GM19452 (cell line): ENCODE results near the gene BEND3.
"Not testable (repeated sequence)": the region's sequence is repeated elsewhere in the genome, so short reads cannot be mapped to it uniquely, and the experiment has no call there.

Experiments used
- ATAC-seq: cut with Tn5 transposase; IDR thresholded peaks from one replicate; pipeline ENCODE4 v1.9.1; 2021; ENCODE audit not compliant: unreplicated experiment

BEND3 gene

DNA sequence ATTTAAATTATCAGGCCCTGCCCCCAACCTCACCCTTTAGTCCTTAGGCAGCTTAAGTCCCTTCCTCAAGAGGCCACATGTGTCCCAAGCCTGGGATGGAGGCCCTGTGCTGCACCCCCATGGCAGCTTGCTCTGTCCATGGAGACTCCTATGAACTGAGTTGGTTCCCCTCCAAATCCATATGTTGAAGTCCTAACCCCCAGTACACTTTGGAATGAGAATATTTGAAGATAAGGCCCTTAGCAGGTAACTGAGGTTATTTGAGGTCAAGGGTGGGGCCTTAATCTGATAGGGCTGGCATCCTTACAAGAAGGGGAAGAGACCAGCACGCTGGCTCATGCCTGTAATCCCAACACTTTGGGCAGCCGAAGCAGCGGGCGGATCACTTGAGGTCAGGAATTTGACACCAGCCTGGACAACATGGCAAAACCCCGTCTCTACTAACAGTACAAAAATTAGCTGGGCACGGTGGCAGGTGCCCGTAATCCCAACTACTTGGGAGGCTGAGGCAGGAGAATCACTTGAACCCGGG is 6.7 kb upstream of the BEND3 start:
- ATAC-seq = no peak

DNA sequence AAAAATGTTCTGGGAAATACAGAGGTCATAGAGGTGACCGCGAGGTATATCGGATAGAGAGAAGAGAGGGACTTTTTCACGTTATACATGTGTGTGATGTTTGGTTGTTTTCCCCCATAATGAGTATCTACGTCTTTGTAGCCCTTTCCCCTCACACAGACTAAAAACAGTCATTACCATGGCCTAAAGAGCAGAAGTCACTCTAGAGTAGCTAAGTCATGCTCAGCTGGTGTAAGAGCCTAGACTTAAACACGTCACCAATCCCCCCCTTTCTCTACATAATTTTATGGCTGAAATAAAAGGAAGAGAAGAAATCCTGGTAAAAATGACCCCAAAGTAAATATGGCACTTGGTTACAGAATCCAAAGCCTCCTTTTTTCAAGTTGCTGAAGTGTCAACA is 6.0 kb upstream of the BEND3 start:
- no peak for ATAC-seq

DNA sequence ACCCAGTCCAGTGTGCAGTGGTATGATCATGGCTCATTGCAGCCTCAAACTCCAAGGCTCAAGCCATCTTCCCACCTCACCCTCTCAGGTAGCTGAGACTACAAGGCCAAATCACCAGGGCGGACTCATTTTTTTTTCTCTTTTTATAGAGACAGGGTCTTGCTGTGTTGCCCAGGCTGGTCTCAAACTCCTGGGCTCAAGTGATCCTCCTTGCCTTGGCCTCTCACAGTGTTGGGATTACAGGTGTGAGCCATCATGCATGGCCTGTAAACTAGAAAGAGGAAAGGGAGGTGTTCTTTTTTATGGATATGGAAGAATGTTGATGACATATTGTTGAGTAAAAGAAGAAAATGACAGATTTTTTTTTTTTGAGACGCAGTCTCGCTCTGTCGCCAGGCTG is 5.1 kb upstream of the BEND3 start:
- ATAC-seq = no peak

DNA sequence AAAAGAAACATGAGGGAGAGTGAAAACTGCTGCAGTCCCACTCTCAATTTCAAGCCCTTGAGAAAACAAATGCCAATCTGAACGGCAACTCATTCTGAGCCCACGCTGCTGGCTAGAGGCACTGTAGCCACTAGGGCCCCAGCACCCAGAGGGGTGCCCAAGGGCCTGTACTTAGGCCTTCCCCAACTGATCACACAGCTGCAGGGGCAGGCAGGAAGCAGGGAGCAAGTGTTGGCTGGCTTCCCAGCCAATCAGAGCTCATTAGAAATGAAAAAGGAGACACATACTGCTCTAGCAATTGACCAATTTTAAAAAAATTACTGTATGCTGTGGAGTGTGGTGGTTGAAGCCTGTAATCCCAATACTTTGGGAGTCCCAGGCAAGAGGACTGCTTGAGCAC is 3.7 kb upstream of the BEND3 start:
- no peak for ATAC-seq

DNA sequence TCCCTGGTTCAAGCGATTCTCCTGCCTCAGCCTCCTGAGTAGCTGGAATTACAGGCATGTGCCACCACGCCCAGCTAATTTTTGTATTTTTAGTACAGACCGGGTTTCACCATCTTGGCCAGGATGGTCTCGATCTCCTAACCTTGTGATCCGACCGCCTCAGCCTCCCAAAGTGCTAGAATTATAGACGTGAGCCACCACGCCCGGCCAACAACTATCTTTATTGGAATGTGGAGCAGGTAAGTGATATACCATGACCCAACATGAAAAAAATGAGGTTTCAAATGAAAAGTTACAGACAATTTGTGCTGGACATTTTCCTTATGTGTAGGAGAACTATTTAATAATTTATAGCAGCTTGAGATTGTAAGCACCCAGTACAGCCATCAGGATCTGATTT is 3.2 kb upstream of the BEND3 start:
- not testable (repeated sequence) for ATAC-seq

DNA sequence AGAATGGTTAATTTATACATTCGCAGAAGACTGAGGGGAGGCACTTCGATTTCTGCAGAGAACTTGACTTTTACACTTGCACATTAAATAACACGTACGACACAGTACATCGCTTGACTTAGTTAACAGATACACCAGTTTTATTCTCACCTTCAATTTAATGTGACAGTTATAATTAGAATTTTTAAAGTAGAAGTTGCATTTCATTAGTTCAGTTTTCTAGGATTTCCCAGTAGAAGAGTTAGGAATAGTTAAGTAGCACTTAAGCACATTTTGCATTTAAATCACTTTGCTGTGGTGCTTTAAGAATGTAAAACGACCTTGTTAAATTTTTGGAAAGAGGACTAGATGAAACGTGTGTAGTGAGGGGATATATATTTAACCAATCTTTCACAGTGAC is 1.6 kb upstream of the BEND3 start:
- no peak for ATAC-seq

DNA sequence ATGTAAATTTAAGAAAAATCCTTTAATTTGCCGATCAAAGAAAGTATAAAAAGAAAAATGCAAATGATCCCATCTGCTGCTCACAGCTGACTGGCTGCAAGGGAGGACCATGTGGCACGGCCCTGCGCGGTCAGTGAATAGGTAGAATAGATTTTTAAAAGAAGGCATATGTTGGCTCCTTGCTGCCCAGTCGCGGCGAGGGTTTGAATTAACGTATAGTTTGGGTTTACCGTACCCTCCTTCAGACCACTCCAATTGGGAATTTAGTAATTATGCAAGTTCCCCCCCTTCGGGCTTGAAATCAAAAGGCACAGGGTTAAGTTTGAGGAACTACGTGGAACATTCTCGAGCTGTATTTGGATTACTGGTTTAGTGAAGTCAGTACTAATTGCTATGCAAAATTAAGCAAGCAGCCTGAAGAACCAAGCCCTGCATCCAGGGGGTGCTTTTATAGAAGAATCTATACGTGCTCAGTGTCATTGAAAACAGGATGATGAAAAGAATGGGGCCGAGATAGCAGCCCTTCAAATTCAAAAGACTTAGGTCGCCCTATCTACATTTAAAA is 1.1 kb upstream of the BEND3 start:
- ATAC-seq = no peak

DNA sequence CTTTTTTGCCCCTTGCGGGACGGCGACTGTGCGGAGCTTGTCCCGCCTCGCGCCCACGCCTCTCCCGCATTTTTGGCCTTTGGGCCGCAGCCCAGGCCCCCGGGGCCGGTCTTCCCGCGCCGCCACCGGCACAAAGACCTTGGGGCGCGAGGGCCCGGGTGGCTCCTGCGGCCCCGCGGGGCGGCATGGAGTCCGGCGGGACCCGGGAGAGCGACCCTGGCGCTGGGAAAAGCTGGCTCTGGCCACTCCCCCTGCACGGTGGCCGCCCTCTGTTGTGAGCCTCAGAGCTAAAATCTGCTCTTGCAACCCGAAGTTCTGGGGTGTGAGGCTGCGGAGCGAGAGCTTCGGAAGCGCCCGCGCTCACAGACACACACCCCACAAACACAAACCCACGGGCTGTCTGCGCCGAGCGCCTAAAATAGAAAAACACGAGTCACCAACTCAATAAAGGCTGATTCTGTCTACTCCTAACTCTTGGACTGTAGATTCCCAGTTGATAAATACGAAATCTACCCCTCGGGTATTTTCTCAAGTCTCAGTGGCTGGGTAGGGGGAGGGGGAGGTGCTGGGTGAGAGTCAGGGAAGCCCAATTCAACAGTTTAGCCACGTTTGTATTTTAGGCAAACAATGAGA is 496 bp upstream of the BEND3 start:
- ATAC-seq = no peak

DNA sequence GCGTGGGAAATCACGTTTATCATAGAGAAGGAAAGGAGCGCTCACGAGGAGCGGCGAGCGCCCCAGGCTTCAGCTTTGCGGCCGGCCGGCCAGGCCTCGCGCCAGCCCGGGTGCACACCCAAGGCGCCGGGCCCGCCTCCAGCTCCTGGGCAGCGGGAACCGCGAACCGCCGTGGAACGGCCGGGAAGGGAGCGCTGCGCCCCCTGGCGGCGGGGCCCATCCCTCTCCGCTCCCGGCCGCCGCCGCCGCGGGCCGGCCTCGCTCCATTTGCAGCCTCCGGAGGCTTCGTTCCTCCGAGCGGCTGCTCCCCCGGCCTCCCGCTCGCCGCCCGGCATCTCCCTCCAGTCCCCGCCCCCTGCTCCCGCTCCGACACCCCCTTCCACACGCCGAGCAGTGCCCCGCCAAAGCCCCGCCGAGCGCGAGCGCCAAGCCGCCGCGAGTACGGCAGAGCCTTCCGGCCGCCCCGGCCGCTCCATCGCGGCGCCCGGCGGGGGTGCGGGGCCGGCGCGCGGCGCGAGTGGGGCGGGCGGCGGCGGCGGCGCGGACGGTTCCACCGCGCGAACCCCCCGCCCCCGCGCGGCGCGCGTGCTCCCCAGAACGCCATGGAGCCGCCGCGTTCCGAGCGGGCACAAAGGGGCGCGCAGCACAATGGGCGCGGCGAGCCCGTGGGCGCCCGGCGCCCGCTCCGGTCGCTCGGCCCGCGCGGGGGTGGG is 946 bp downstream of the BEND3 start:
- ATAC-seq = peak; percentile 66

DNA sequence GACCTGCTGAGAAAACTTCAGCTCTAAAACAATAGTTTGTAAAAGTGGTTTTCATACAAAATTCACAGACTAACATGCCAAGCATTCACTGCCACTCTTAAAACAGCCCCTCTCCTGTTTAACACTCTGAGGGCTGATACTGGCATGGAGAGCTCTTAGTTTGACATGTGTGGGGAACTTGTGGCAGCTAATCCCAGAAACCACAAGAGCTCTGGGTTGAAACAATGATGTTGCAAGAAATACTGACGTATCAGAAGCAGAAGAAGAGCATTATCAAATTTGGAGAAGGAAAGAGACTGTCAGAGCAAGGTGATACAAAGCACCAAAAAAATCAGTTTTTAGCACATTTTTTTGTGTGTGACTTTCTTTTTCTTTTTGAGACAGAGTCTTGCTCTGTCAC is 5.1 kb downstream of the BEND3 start:
- no peak for ATAC-seq

DNA sequence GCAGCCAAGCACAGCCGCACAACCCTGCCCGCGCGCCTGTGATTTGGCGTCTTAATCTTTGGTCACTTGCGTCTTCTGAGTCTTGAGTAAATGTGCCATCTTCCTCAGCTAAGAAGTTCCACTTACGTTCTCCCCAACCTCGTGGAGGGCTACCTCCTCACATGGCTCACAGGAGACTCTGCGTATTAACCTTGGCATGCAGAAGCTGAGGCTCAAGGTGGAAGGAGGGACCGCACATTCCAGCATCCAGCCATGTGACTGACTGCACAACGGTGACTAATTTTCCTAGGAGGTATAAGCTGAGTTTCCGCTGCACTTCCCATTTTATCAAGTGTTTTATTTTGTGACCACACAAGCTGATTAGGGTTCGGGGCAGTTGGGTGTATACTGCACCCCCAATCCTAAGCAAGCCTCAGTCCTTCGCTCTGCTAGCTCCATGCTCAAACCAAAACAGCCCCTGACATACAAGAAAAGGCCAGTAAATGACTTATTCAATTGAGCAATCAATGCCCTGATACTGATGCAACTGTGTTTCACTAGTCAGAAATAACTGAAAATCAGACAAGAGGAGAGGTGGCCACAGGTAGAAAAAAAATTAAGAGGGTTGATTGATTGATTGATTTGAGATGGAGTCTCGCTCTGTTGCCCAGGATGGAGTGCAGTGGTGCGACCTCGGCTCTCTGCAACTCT is 7.0 kb downstream of the BEND3 start:
- ATAC-seq = no peak

DNA sequence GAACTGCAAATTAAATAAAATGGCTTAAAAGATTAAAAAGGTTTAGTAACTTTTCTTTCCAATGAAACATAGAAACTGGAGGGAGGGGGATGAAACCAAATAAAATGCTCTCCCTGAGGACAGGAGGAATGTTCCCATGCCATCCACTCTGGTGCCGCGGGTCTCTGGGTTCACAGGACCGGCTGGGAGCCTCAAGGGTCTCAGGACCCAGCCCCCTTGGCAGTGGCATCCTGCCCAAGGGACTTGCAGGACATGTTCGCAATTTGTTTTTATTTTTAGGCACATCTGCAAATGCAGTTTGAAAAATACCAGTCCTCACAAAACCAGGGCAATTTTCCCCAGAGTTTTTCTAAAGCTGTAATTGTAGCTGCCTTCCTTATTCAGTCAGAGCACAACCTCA is 7.5 kb downstream of the BEND3 start:
- ATAC-seq = no peak

DNA sequence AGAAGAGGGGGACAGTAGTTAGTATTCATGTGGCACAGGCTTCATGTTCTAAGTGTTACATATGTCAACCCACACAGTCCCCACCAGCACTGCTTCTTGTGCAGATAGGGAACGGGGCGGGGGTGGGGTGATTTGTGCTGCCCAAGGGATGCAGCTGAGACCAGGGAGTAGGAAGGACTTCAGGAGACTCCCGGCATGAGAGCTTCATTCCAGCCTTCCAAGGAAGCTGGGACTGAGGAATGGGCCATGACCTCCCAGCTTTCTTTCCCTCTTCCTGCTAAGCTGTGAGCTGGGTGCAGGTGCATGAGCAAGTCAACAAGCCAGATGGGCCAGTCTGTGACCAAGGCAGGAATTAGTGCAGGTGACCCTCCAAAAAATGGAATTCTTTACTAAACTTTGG is 9.2 kb downstream of the BEND3 start:
- ATAC-seq = no peak

DNA sequence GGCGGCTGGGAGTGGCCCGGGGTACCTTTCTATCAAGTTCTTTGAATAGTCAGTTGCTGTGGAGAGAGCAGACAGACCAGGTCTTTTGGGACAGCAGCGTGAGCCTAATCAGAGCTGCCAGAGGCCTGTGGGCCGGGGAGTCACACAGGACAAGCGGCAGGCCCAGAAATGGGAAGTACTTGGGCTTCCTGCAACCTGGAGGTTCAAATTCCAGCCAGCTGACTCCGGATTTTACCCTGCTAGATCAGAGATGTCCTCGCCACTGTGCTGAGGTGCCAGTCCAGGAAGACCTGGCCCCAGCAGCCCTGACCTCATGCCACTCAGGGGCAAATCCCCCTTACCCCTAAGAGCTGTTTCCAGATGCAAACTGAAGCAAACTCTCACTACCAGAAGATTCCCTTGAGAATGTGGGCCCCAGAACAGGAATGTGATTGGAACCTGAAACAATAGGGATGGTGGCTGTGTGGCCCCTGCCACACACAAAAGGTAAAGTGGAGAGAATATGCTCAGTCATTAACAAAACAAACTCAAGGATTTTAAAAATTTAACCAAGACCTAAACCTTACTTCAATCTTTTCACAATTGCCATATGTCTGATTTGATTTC is 9.7 kb downstream of the BEND3 start:
- ATAC-seq = no peak

DNA sequence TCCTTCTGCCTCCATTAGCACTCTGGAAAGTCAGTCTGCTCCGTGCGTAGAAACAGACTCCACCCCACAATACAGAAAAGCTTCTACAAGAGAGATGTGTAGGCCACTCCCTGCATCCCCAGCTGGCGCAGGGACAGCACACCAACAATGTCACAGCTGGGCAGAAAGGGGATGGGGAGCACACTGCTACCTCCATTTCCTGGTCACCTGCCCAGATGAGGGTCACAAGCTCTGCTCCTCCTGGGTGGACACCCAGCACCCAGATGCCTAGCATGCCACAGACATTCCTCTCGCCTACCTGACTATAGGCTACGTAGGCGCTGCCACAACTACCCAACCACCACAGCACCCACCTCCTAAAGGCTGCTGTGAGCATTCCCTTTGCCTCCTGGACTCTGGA is 12.2 kb downstream of the BEND3 start:
- no peak for ATAC-seq

DNA sequence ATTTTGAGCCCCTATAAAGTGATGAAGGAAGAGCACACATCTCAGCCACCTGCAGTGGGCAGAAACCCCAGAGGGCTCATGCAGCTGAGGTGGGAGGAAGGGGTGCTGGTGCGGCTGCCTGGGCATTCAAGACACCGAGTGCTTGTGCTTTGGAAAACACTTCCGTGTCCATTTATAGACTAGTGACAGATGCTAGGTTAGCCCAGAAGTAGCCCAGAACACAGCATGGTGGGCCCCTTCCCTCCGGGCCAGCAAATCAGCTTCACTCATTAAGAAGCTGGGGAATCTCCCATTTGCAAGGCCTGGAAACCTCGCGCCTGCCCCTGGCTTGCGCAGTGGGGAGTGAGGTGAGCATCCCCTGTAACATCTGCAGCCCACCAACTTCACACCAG is 12.9 kb downstream of the BEND3 start:
- no peak for ATAC-seq

DNA sequence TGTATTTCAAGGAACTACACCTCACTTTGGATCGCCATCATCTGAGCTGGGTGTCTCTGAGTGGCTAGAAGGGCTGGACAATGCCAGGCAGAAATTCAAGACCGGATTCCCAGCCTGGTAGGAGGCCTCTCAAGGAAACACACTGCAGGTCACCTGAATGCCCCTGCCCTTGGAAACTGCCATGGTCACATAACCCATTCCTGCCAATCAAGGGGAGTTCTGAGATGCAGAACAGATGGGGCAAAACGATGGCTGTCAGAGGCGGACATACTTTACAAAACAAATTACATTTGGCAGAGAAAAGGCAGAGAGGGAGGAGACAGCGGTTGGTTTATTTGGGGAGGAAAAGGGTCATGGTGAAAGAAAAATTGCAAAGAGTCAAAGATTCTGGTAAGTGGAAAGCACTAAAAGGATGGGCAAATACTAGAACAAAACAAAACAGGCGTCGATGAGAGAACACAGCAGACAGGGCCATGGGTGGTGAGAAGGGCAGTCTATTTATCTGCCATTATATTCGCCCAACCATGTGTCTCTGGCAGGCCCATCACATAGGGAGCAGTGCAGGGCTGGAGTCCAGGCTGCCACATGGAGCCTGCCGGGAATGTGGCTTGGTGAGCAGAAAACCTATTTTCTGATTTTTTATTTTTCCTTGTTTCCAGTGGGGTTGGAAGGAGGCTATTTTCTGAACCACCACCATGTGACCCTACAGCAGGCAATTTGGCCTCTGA is 13.5 kb downstream of the BEND3 start:
- no peak for ATAC-seq

DNA sequence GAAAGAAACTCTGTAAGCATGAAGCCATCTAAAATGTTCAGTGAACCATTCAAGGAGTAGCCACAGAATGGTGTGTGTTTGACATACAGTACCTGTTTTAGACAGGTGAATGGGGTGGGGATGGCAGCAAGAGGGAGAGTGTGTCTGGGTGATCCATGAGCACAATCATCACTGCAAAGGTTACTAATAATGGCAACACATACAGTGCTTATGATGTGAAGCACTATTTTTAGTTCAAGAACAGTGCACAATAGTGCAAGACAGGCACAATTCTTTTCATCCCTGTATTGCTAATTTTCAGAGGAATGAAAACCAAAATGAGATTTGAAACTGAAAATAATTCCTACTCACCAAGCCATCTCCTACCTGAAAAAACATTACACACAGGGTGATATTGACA is 14.1 kb downstream of the BEND3 start:
- no peak for ATAC-seq

DNA sequence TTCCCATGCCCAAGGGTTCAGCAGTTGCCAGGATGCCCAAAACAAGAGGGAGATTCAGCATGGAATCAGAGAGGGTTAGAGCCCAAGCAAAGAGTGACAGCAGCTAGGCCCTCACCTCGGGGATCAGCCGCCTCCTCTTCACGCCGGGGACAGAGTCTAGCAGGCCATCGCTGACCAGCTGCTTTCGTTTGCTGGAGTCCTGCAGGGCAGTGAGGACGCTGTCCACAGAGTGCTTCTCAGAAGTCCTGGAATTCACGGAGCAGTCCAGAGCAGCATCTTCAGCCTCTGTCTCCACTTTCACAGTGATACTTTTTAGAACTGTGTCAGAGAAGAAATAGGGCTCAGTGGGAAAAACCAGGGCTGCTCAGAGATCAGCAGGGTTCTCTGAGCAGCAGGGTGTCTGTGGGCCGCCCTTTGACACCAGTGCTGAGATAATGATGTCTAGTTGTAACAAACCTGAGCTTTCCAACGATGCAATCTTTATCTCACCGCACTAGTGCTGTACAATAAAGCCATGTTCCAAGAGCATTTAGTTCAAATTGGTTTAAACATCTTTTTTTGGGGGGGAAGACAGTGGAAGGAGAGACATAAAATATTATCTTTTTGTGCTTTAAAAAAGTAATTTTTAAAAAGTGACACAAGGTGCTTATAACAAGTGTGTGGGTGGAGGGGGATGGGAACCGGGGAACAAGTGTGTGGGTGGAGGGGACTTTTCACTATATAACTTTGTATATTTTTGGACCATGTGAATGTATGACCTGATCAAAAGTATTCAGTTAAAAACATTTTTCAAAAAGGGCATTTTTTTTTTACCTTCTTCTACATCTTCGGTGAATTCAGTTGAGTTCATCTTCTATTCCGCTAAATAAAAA is 16.6 kb downstream of the BEND3 start:
- no peak for ATAC-seq

DNA sequence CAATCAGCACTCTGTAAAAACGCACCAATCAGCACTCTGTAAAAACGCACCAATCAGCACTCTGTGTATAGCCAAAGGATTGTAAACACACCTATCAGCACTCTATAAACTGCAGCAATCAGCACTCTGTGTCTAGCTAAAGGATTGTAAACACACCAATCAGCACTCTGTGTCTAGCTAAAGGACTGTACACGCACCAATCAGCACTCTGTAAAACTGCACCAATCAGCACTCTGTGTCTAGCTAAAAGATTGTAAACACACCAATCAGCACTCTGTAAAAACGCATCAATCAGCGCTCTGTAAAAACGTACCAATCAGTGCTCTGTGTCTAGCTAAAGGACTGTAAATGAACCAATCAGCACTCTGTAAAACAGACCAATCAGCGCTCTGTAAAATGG is 30.9 kb downstream of the BEND3 start:
- not testable (repeated sequence) for ATAC-seq
